B cell (primary cell): Measurements from ENCODE around the gene CORO2A.

Experiments used
- EZH2 ChIP-seq: IDR thresholded peaks from 2 replicates; pipeline ENCODE4 v1.6.1; 2012; ENCODE audit warnings: borderline replicate concordance, low read depth, mild to moderate bottlenecking, moderate library complexity, low read length; ENCODE audit not compliant: insufficient read depth, poor library complexity, severe bottlenecking
- TF ChIP-seq, protein P1 (sequence below): fragments of 200-600 bp; IDR thresholded peaks from one replicate; pipeline ENCODE4 v1.8.0; 2022; ENCODE audit warnings: antibody characterized with exemption, mild to moderate bottlenecking

- TF ChIP-seq, protein P1, sequence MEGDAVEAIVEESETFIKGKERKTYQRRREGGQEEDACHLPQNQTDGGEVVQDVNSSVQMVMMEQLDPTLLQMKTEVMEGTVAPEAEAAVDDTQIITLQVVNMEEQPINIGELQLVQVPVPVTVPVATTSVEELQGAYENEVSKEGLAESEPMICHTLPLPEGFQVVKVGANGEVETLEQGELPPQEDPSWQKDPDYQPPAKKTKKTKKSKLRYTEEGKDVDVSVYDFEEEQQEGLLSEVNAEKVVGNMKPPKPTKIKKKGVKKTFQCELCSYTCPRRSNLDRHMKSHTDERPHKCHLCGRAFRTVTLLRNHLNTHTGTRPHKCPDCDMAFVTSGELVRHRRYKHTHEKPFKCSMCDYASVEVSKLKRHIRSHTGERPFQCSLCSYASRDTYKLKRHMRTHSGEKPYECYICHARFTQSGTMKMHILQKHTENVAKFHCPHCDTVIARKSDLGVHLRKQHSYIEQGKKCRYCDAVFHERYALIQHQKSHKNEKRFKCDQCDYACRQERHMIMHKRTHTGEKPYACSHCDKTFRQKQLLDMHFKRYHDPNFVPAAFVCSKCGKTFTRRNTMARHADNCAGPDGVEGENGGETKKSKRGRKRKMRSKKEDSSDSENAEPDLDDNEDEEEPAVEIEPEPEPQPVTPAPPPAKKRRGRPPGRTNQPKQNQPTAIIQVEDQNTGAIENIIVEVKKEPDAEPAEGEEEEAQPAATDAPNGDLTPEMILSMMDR, result no peak
- no peak for TF ChIP-seq EZH2
Measured at GRCh38 chr9:98101868-98102273, 90.6 kb downstream of the CORO2A start.
